Caki2 (cell line): Measurements from ENCODE around the gene HEBP2. TPM values are rescaled to one million over a fixed set of nuclear protein-coding genes. Genes with fewer than 3 reads are reported as not detected.
A peak's percentile ranks its signal among the peaks of the same experiment; 100 is the strongest.

Source experiments
- DNase-seq: peaks from one replicate; pipeline ENCODE4 v3.0.0-alpha.2; 2015; ENCODE audit warnings: low read depth
- in situ Hi-C: cut with HindIII; loops from 2 replicates; pipeline ENCODE4 v1.10.0; 2016; ENCODE audit warnings: low sequenced_read_pairs, low pct_unique_long_range_greater_than_20kb, mixed read lengths
- total RNA-seq: library from RNA; depleted of rRNA; stranded (reverse); fragments of >200 nt; shearing (Covaris generic); gene quantifications from 2 replicates; pipeline ENCODE4 v1.2.3, GENCODE V29; 2014; ENCODE audit warnings: low replicate concordance

The HEBP2 gene
- total RNA-seq, 1 experiment from 2014 or later = 96.3 TPM

GRCh38 chr6:138393871-138394783, 9.9 kb upstream of the HEBP2 start:
- in situ Hi-C loops = no loop called here
- DNase-seq = no peak

DNA sequence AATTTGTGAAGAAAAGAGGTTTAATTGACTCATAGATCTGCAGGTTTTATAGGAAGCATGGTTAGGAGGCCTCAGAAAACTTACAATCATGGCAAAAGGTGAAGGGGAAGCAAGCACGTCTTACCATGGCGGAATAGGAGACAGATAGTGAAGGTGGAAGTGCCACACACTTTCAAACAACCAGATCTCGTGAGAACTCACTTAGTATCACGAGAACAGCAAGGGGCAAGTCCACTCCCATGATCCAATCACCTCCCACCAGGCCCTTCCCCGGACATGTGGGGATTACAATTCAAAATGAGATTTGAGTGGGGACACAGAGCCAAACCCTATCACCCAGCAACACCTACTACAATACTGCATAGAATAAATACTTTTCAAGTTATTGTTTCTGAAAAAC, 7.3 kb upstream of the HEBP2 start:
- in situ Hi-C loops = no loop called here
- no peak for DNase-seq

DNA sequence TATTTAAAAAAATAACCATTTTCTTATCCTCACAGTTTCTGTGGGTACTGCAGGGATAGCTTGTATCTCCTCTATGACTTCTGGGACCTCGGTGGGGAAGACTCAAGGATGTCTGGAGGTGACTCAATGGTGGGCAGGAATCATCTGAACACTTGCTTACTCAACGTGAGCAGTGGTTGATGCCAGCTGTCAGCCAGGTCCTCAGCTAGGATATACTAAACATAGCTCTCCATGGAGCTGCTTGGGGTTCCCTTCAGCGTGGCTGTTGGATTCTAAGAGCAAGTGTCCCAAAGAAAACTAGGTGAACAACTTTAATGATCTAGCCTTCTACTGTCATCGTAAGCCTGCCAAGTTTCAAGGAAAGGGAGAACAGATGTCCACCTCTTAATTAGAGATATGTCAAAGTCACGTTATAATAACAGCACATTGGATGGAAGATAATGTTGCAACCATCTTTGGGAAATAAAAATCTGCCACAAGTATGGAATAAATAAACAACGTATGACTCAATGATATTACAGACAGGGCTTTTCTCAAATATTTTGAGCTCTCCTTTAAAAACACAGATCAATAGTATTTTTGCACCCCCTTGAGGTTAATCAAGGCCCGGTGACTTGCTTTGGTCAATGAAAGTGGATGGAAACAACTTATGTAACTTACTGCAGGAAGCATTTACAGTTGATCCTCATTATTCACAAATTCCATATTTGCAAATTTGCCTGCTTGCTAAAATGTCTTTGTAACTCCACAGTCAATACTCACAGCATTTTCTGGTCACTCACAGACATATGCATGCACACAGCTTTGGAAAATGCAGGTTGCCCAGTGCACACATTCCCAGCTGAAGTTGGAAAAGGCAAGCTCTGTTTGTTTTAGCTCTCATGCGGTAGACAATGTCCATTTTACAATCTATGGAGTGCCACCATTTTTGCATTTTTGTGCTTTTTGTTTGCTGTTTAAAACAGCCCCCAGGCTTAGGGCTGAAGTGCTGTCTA, 6.6 kb upstream of the HEBP2 start:
- in situ Hi-C loops = no loop called here
- no peak for DNase-seq

- in situ Hi-C loops = no loop called here
- DNase-seq = no peak
Observed at GRCh38 chr6:138400326-138400725, 3.7 kb upstream of the HEBP2 start.

DNA sequence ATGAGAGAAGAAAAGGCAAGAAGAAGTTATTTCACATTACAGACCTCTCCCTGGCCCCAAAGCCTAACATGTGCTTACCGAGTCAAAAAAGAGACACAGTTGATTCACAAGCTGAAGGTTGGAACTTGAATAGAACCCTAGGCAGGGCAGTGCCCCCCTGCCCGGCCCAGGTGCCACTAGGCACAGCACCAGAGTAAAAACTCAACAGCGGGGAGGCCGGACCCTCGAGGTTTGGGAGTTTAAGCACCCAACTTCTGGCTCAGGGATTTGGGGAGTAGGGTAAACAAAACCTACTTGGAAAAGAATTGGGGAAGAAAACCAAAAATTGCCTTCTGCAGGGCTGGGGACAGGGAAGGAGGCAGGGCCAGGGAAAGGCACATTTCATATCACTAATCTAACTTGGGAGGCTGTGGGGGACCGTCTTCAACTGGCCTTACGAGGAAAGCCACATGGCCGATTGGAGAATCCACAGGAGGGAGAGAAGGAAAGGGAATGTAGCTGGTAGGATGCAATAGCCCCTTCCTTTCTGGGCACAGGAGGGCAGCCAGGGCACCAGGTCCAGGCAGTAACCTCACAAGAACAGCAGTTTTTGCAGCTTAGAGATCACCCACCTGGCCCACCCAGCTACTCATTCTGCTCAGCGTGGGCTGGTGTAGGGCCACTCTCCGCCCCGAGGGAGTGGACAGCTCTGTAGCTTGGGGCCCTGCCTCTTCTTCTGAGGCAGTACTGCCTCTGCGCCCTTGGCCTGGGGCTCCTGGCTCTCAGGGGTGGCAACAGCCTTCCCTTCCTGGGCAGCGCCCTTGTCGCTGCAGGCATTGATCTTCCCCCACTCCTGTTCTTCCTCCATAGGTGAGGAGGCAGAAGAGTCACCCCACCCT, 1.8 kb upstream of the HEBP2 start:
- no peak for DNase-seq
- in situ Hi-C loops = no loop called here

GRCh38 chr6:138402838-138403187, 1.2 kb upstream of the HEBP2 start:
- in situ Hi-C loops = no loop called here
- no peak for DNase-seq

DNA sequence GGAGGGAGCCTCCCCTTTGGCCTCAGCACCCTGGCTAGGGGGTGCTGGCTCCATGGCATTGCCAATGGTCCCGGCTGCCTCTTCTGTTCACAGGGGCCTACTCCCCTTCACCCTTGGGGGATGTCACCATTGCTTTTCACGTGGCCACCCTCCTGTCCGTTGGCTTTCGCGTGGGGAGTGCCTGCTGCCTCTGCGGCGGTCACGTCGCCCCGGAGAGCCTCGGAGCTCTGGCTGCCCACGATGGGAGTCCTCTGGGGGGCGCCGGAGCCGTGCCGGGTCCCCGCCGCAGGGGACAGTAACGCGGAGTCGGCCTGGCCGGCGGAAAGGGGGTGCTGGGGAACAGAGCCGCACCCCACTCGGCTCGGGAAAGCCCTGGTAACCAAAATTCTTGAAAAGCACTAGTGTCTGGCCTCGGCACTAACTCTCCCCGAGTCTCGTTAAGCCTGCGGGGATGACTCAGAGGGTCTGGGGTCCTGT, 661 bp upstream of the HEBP2 start:
- peak; percentile 40 for DNase-seq
- in situ Hi-C loops = no loop called here

DNA sequence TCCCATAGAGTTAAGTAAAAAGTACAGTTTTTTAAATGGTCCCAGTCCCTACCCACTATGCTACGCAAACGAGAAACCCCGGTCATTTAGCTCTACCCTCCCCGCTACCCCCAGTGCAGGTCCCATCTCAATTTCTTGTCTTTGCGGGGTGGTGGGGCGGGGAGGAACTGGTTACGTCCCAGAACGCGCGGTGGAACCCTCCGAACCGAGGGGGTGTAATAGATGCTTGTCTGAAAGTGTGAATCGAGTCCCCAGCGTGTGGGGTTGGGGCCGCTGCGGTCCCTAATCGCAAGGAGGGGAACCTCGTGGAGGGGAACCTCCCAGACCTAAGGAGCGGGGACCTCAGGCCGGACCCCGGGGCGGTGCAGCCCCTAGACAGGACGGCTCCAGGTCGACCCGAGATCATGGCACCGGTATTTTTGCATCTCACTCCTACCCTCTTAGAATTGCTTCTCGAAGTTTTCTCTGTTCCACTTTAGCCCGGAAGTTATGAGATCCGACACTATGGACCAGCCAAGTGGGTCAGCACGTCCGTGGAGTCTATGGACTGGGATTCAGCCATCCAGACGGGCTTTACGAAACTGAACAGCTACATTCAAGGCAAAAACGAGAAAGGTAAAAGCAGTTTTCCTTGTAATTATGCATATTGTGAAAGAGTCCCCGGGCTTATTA, 779 bp downstream of the HEBP2 start:
- in situ Hi-C loops = no loop called here
- no peak for DNase-seq

- in situ Hi-C loops = no loop called here
- no peak for DNase-seq
Observed at GRCh38 chr6:138405816-138406413, 1.9 kb downstream of the HEBP2 start.

DNA sequence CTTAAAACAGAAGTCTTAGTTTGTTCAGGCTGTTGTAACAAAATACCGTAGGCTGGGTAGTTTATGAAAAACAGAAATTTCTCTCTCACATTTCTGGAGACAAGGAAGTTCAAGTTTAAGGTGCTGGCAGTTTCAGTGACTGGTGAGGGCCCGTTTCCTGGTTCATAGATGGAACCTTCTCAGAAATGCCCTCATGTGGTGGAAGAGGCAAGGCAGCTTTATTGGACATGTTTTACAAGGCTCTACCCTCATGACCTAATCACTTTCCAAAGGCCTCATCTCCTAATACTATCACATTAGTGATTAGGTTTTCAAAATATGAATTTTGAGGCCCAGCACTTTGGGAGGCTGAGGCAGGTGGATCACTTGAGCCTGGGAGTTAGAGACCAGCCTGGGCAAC, 2.4 kb downstream of the HEBP2 start:
- in situ Hi-C loops = no loop called here
- DNase-seq = no peak

DNA sequence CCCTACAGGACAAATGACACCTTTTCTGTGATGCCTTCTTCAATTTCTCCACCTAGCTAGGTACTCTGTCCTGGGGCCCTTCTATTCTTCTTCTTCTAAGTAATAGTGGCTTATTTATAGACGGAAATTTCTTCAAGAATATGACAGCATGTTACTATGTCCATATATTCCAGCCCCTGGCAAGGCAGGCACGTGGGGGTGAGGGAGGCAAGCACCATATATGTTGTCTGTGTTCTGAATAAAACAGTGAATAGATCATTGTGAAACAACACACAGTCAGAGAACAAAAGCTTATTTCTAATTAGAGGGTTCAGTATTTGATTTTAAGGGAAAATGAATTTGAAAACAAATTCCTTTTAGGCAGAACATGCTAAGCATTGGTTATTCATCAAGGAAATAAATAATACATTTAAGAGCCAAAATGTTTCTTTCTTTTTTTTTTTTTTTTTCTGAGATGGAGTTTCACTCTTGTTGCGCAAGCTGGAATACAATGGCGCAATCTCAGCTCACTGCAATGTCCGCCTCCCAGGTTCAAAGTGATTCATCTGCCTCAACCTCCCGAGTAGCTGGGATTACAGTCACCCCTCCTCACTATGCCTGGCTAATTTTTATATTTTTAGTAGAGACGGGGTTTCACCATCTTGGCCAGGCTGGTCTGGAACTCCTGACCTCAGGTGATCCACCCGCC, 6.2 kb downstream of the HEBP2 start:
- in situ Hi-C loops = no loop called here
- DNase-seq = no peak

GRCh38 chr6:138410972-138411880, 7.2 kb downstream of the HEBP2 start:
- in situ Hi-C loops = no loop called here

GRCh38 chr6:138415125-138415524, 11.1 kb downstream of the HEBP2 start:
- in situ Hi-C loops = no loop called here
- DNase-seq = no peak

More at GRCh38 chr6:138410972-138411880, 7.2 kb downstream of the HEBP2 start:
- DNase-seq = peak; percentile 59

GRCh38 chr6:138416206-138416605, 12.2 kb downstream of the HEBP2 start:
- DNase-seq = no peak
- in situ Hi-C loops = no loop called here

DNA sequence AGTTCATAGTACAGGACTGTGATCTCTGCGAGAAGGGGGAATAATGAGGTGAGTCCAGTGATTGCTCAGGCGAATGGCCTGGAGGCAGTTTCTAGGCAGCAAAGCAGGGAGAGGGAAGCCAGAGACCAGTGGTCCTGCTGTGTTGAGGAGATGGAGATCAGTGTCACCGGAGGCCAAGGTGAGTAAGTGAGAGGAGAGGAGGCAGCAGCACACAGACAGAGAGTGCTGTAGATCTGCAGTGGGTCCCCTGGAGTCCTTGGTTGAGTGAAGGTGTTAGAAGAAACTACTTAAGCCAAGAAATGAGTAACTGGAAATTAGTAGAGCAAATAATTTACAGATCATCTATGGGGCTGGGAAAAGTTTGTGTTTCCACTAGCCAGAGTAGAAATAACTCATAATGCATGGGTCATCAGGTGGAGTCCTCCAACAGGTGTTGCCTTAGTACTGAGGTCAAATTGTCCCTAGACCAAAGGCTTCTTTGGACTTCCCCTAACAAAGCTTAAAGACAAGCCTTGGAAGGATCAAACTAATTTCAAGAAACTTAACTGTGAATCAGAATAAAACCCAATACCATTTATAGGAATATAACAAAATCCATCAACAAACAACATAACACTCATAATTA, 13.6 kb downstream of the HEBP2 start:
- in situ Hi-C loops = no loop called here
- no peak for DNase-seq
